ENCODE data around the gene CPZ. TPM values are rescaled to one million over a fixed set of nuclear protein-coding genes. Genes with fewer than 3 reads are reported as not detected.

Gene CPZ
- total RNA-seq, 4 donors from 2014 or later = 2.3 to 7.5 (median 3.2) TPM; not detected in 1

DNA sequence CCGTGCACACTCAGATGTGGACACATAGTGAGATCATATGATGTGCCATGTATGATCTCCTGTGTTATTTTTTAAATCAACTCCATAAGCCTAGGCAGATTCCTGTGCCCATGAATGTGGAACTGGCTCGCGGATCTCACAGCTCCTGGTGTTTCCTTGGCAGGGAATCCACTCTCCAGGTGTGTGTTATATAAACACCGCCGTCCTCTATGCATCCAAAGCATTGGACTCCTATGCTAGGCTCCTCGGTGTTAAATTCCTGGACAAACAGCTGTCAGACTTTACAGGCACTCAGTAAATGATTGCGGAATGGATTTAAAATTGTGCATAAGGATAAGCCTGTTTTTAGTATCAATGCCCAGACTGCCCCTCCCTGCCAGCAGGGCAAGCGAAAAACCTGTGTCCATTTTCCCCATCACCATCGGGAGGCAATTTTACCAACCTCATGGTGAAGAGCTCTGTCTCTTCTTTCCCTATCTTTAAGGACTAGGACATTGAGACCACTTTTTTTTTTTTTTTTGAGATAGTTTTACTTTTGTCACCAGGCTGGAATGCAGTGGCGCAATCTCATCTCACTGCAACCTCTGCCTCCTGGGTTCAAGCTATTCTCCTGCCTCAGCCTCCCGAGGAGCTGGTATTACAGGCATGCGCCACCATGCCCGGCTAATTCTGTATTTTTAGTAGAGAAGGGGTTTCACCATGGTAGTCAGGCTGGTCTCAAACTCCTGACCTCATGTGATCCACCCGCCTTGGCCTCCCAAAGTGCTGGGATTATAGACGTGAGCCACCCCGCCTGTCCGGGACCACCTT is 36.0 kb upstream of the CPZ start:
- H3K27ac ChIP-seq = no peak overlapping the region
- no peaks in the 10 kb centered on the region for H3K36me3 ChIP-seq
- WGBS, 2 donors (ENCODE audit: low coverage in 1 of 2) = 41 to 61% methylated on average over 10 to 16 of the region's 17 CpGs
- peaks cover 38% of the 10 kb centered on the region for H3K27me3 ChIP-seq
- ATAC-seq = no peak
- H3K4me3 ChIP-seq = no peak overlapping the region
- TF ChIP-seq POLR2AphosphoS5 (IDR thresholded peaks at IDR 0.05) = no peak
- H3K4me1 ChIP-seq = no peaks in the 10 kb centered on the region
- H3K9me3 ChIP-seq = no peaks in the 10 kb centered on the region

- no peak for ATAC-seq
- Histone ChIP-seq H3K36me3 (no peaks in the 10 kb centered on the region), H3K27me3 (peaks cover 38% of the 10 kb centered on the region), H3K27ac (no peak overlapping the region), H3K4me1 (no peaks in the 10 kb centered on the region), H3K4me3 (no peak overlapping the region), H3K9me3 (no peaks in the 10 kb centered on the region)
- no peak for TF ChIP-seq EP300 (IDR thresholded peaks at IDR 0.05)
- no peak for TF ChIP-seq CTCF (IDR thresholded peaks at IDR 0.05)
- TF ChIP-seq POLR2AphosphoS5 (IDR thresholded peaks at IDR 0.05) = no peak
- TF ChIP-seq POLR2A (IDR thresholded peaks at IDR 0.05) = no peak
- 69% methylated on average over 4 to 7 of the region's 21 CpGs for WGBS, 2 donors (ENCODE audit: low coverage in 1 of 2)
Measured at GRCh38 chr4:8557151-8558076, 35.2 kb upstream of the CPZ start.

- Histone ChIP-seq H3K27ac (no peak overlapping the region), H3K4me1 (no peaks in the 10 kb centered on the region), H3K4me3 (no peak overlapping the region), H3K27me3 (peaks cover 38% of the 10 kb centered on the region), H3K36me3 (no peaks in the 10 kb centered on the region), H3K9me3 (no peaks in the 10 kb centered on the region)
- 62% methylated on average over 3 of the region's 21 CpGs; no CpG with 5 or more reads in 1 of the 2 donors for WGBS, 2 donors (ENCODE audit: low coverage in 1 of 2)
- TF ChIP-seq POLR2A (IDR thresholded peaks at IDR 0.05) (no peak), CTCF (IDR thresholded peaks at IDR 0.05) (no peak), POLR2AphosphoS5 (IDR thresholded peaks at IDR 0.05) (no peak), EP300 (IDR thresholded peaks at IDR 0.05) (no peak)
- no peak for ATAC-seq
Measured at GRCh38 chr4:8558080-8558960, 34.2 kb upstream of the CPZ start.

- Histone ChIP-seq H3K4me3 (no peak overlapping the region), H3K9me3 (no peaks in the 10 kb centered on the region), H3K27me3 (peaks cover 38% of the 10 kb centered on the region), H3K36me3 (no peaks in the 10 kb centered on the region), H3K4me1 (no peaks in the 10 kb centered on the region), H3K27ac (no peak overlapping the region)
- 100% methylated on average over 2 of the region's 11 CpGs; no CpG with 5 or more reads in 1 of the 2 donors for whole genome bisulfite sequencing, 2 donors (ENCODE audit: low coverage in 1 of 2)
- TF ChIP-seq POLR2AphosphoS5 (IDR thresholded peaks at IDR 0.05) = no peak
- TF ChIP-seq POLR2A (IDR thresholded peaks at IDR 0.05) = no peak
- TF ChIP-seq CTCF (IDR thresholded peaks at IDR 0.05) = no peak
- TF ChIP-seq EP300 (IDR thresholded peaks at IDR 0.05) = no peak
- no peak for ATAC-seq
Measured at GRCh38 chr4:8559011-8559410, 33.6 kb upstream of the CPZ start.

Measured in gastroesophageal sphincter (tissue), 4 donors.